HG03196 (cell line): ENCODE measurements around the gene GNPTG.

Experiments used
- ATAC-seq: cut with Tn5 transposase; IDR thresholded peaks from one replicate; pipeline ENCODE4 v1.9.1; 2021; ENCODE audit not compliant: unreplicated experiment

The GNPTG gene

GRCh38 chr16:1392826-1393225, 41.1 kb downstream of the GNPTG start:
- no peak for ATAC-seq

GRCh38 chr16:1393613-1394176, 42.0 kb downstream of the GNPTG start:
- ATAC-seq = no peak

- ATAC-seq = no peak
These were observed 42.7 kb downstream of the GNPTG start for GRCh38 chr16:1394367-1394951.

GRCh38 chr16:1395444-1396031, 43.8 kb downstream of the GNPTG start:
- ATAC-seq = no peak

- no peak for ATAC-seq
These were observed 46.0 kb downstream of the GNPTG start for GRCh38 chr16:1397779-1398178.

- ATAC-seq = no peak
These were observed 46.6 kb downstream of the GNPTG start for GRCh38 chr16:1398351-1398750.

- ATAC-seq = no peak
These were observed 47.3 kb downstream of the GNPTG start for GRCh38 chr16:1398826-1399581.

GRCh38 chr16:1401061-1401757, 49.5 kb downstream of the GNPTG start:
- no peak for ATAC-seq

GRCh38 chr16:1401758-1402154, 50.0 kb downstream of the GNPTG start:
- ATAC-seq = no peak

- ATAC-seq = no peak
These were observed 51.3 kb downstream of the GNPTG start for GRCh38 chr16:1403036-1403435.

GRCh38 chr16:1403733-1404132, 52.0 kb downstream of the GNPTG start:
- ATAC-seq = no peak

GRCh38 chr16:1407753-1408152, 56.0 kb downstream of the GNPTG start:
- ATAC-seq = no peak

GRCh38 chr16:1408171-1408837, 56.6 kb downstream of the GNPTG start:
- no peak for ATAC-seq

GRCh38 chr16:1412847-1413246, 61.1 kb downstream of the GNPTG start:
- no peak for ATAC-seq
